ENCODE data around the gene SOX11. TPM values are rescaled to one million over a fixed set of nuclear protein-coding genes. Genes with fewer than 3 reads are reported as not detected.

SOX11 gene
- total and polyA plus RNA-seq, 4 experiments from 2014 or later: not detected

DNA sequence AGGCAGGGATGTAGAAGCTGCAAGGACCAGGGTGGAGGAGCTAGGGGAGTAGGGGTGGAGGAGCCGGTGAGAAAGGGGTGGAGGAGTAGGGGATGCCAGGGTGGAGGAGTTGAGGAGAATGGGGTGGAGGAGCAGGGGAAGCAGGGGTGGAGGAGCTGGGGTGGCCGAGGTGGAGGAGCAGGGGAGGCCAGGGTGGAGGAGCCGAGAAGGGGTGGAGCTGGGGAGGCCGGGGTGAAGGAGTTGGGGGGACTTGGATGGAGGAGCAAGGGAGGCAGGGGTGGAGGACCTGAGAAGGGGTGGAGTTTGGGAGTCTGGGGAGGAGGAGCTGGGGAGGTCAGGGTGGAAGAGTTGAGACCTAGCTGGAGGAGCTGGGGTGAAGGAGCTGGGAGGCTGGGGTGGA lies 13.3 kb downstream of the SOX11 start:
- ChIA-PET CTCF (ENCODE audit: partially characterized antibody) (no interaction called here), POLR2A (ENCODE audit: partially characterized antibody) (no interaction called here)
- intact Hi-C loops (cut with micrococcal nuclease): no loop called here
- H3K4me3 Mint-ChIP-seq: no peak overlapping the region
- no peak for DNase-seq
- no peaks in the 10 kb centered on the region for H3K36me3 Mint-ChIP-seq
- peaks cover 0 to 11% (median 5%) of the 10 kb centered on the region in 8 donors for H3K9me3 Mint-ChIP-seq
- H3K9me3 ChIP-seq (ENCODE audit: control insufficient read depth in 1 of 2, low read length in 2 of 2): no peaks in the 10 kb centered on the region
- H3K27ac ChIP-seq (ENCODE audit: low read depth, low read length): no peak overlapping the region
- H3K27me3 ChIP-seq (ENCODE audit: insufficient read depth, low read length): no peaks in the 10 kb centered on the region
- H3K4me1 Mint-ChIP-seq: no peaks in the 10 kb centered on the region
- no peak overlapping the region for H3K4me3 ChIP-seq (ENCODE audit: low read length in 2 of 2)
- no peak overlapping the region for H3K27ac Mint-ChIP-seq
- H3K27me3 Mint-ChIP-seq: peaks cover 0 to under 1% of the 10 kb centered on the region in 2 donors
- no peaks in the 10 kb centered on the region for H3K4me1 ChIP-seq (ENCODE audit: insufficient read depth, low read length)
- H3K36me3 ChIP-seq (ENCODE audit: insufficient read depth, low read length): no peaks in the 10 kb centered on the region

GRCh38 chr2:5706717-5707455 lies 14.7 kb downstream of the SOX11 start:
- Mint-ChIP-seq H3K27ac (no peak overlapping the region), H3K4me1 (no peaks in the 10 kb centered on the region), H3K9me3 (peaks cover 0 to 8% (median 3%) of the 10 kb centered on the region in 8 donors), H3K27me3 (no peaks in the 10 kb centered on the region), H3K36me3 (no peaks in the 10 kb centered on the region), H3K4me3 (no peak overlapping the region)
- no peaks in the 10 kb centered on the region for H3K27me3 ChIP-seq (ENCODE audit: insufficient read depth, low read length)
- intact Hi-C loops (cut with micrococcal nuclease): no loop called here
- DNase-seq: no peak
- ChIA-PET CTCF (ENCODE audit: partially characterized antibody) (no interaction called here), POLR2A (ENCODE audit: partially characterized antibody) (no interaction called here)
- H3K36me3 ChIP-seq (ENCODE audit: insufficient read depth, low read length): no peaks in the 10 kb centered on the region
- no peak overlapping the region for H3K27ac ChIP-seq (ENCODE audit: low read depth, low read length)
- no peaks in the 10 kb centered on the region for H3K9me3 ChIP-seq (ENCODE audit: control insufficient read depth in 1 of 2, low read length in 2 of 2)
- H3K4me3 ChIP-seq (ENCODE audit: low read length in 2 of 2): no peak overlapping the region
- no peaks in the 10 kb centered on the region for H3K4me1 ChIP-seq (ENCODE audit: insufficient read depth, low read length)

GRCh38 chr2:5710615-5711014 lies 18.4 kb downstream of the SOX11 start:
- H3K27me3 Mint-ChIP-seq: no peaks in the 10 kb centered on the region

DNA sequence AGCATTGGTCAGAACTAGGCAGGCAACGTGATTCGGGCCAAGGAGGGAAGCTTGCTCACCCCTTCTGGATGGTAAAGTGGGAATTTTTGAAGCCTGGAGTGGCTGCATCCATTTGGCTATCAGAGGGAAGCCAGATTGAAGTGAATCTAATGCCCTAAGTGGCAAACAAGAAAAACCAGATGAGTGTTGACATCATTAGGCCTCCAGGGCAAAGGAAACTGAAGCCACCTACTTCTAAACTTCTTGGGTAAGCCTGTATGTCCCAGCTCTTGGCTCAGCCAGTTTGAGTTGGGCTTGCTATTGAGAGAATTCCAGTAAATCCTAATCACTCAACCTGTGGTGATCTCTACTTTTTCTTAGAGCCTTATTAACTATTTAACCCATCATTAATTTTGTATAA lies 20.9 kb downstream of the SOX11 start:
- POLR2A ChIA-PET (ENCODE audit: partially characterized antibody): no interaction called here
- Histone ChIP-seq H3K9me3 (ENCODE audit: control insufficient read depth in 1 of 2, low read length in 2 of 2) (no peaks in the 10 kb centered on the region), H3K4me3 (ENCODE audit: low read length in 2 of 2) (no peak overlapping the region), H3K4me1 (ENCODE audit: insufficient read depth, low read length) (no peaks in the 10 kb centered on the region), H3K27me3 (ENCODE audit: insufficient read depth, low read length) (no peaks in the 10 kb centered on the region), H3K27ac (ENCODE audit: low read depth, low read length) (no peak overlapping the region), H3K36me3 (ENCODE audit: insufficient read depth, low read length) (no peaks in the 10 kb centered on the region)
- H3K36me3 Mint-ChIP-seq: no peaks in the 10 kb centered on the region
- no peak overlapping the region for H3K27ac Mint-ChIP-seq
- peaks cover 0 to 4% (median 2%) of the 10 kb centered on the region in 8 donors for H3K9me3 Mint-ChIP-seq
- no peaks in the 10 kb centered on the region for H3K4me1 Mint-ChIP-seq
- no peak for DNase-seq
- H3K4me3 Mint-ChIP-seq: no peak overlapping the region
- intact Hi-C loops (cut with micrococcal nuclease): no loop called here
- no peaks in the 10 kb centered on the region for H3K27me3 Mint-ChIP-seq
- CTCF ChIA-PET (ENCODE audit: partially characterized antibody): no interaction called here

More at GRCh38 chr2:5710615-5711014, 18.4 kb downstream of the SOX11 start:
- no peak overlapping the region for H3K27ac Mint-ChIP-seq
- intact Hi-C loops (cut with micrococcal nuclease): no loop called here
- H3K9me3 Mint-ChIP-seq: peaks cover 0 to 7% (median 3%) of the 10 kb centered on the region in 8 donors
- Histone ChIP-seq H3K9me3 (ENCODE audit: control insufficient read depth in 1 of 2, low read length in 2 of 2) (no peaks in the 10 kb centered on the region), H3K27me3 (ENCODE audit: insufficient read depth, low read length) (no peaks in the 10 kb centered on the region), H3K4me1 (ENCODE audit: insufficient read depth, low read length) (no peaks in the 10 kb centered on the region), H3K36me3 (ENCODE audit: insufficient read depth, low read length) (no peaks in the 10 kb centered on the region), H3K4me3 (ENCODE audit: low read length in 2 of 2) (no peak overlapping the region), H3K27ac (ENCODE audit: low read depth, low read length) (no peak overlapping the region)
- ChIA-PET CTCF (ENCODE audit: partially characterized antibody) (no interaction called here), POLR2A (ENCODE audit: partially characterized antibody) (no interaction called here)
- H3K4me3 Mint-ChIP-seq: no peak overlapping the region
- no peak for DNase-seq
- H3K4me1 Mint-ChIP-seq: no peaks in the 10 kb centered on the region
- no peaks in the 10 kb centered on the region for H3K36me3 Mint-ChIP-seq

GRCh38 chr2:5719629-5720334 lies 27.6 kb downstream of the SOX11 start:
- Histone ChIP-seq H3K27me3 (ENCODE audit: insufficient read depth, low read length) (no peaks in the 10 kb centered on the region), H3K4me1 (ENCODE audit: insufficient read depth, low read length) (no peaks in the 10 kb centered on the region), H3K36me3 (ENCODE audit: insufficient read depth, low read length) (no peaks in the 10 kb centered on the region), H3K4me3 (ENCODE audit: low read length in 2 of 2) (no peak overlapping the region), H3K9me3 (ENCODE audit: control insufficient read depth in 1 of 2, low read length in 2 of 2) (no peaks in the 10 kb centered on the region), H3K27ac (ENCODE audit: low read depth, low read length) (no peak overlapping the region)
- peaks cover 0 to 12% (median 7%) of the 10 kb centered on the region in 8 donors for H3K9me3 Mint-ChIP-seq
- H3K27me3 Mint-ChIP-seq: no peaks in the 10 kb centered on the region
- ChIA-PET CTCF (ENCODE audit: partially characterized antibody) (no interaction called here), POLR2A (ENCODE audit: partially characterized antibody) (no interaction called here)
- H3K27ac Mint-ChIP-seq: no peak overlapping the region
- H3K4me1 Mint-ChIP-seq: no peaks in the 10 kb centered on the region
- no peak for DNase-seq
- intact Hi-C loops (cut with micrococcal nuclease): no loop called here
- H3K4me3 Mint-ChIP-seq: no peak overlapping the region
- no peaks in the 10 kb centered on the region for H3K36me3 Mint-ChIP-seq

- no peaks in the 10 kb centered on the region for H3K36me3 Mint-ChIP-seq
- Histone ChIP-seq H3K4me3 (ENCODE audit: low read length in 2 of 2) (no peak overlapping the region), H3K9me3 (ENCODE audit: control insufficient read depth in 1 of 2, low read length in 2 of 2) (no peaks in the 10 kb centered on the region), H3K4me1 (ENCODE audit: insufficient read depth, low read length) (no peaks in the 10 kb centered on the region), H3K36me3 (ENCODE audit: insufficient read depth, low read length) (no peaks in the 10 kb centered on the region), H3K27me3 (ENCODE audit: insufficient read depth, low read length) (no peaks in the 10 kb centered on the region), H3K27ac (ENCODE audit: low read depth, low read length) (no peak overlapping the region)
- H3K27me3 Mint-ChIP-seq: no peaks in the 10 kb centered on the region
- H3K4me3 Mint-ChIP-seq: no peak overlapping the region
- H3K4me1 Mint-ChIP-seq: no peaks in the 10 kb centered on the region
- intact Hi-C loops (cut with micrococcal nuclease): no loop called here
- no peak overlapping the region for H3K27ac Mint-ChIP-seq
- ChIA-PET CTCF (ENCODE audit: partially characterized antibody) (no interaction called here), POLR2A (ENCODE audit: partially characterized antibody) (no interaction called here)
- no peak for DNase-seq
- peaks cover 0 to 12% (median 7%) of the 10 kb centered on the region in 8 donors for H3K9me3 Mint-ChIP-seq
Observed at GRCh38 chr2:5720426-5720825, 28.2 kb downstream of the SOX11 start.

DNA sequence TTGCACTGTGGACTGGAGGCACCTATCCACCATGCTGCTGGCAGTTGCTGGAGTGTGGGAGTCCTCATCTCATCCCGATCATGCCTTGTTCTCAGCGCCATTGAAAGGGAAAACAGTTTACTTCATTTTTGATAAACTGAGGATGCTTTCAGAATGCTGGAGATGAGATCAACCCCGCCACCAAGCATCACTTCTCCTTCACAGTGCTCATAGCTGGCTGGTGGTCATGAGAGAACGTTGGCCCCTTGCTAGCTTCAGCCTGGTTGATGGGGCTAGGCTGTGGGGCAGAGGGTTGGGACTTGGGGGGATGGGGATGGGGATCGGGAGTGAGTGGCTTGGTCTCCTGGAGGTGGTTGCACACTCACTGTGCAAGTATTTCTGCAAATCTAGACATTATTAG lies 30.1 kb downstream of the SOX11 start:
- Mint-ChIP-seq H3K27ac (no peak overlapping the region), H3K4me3 (no peak overlapping the region), H3K36me3 (no peaks in the 10 kb centered on the region), H3K9me3 (peaks cover 0 to 12% (median 7%) of the 10 kb centered on the region in 8 donors), H3K4me1 (peaks cover 0 to 6% (median under 1%) of the 10 kb centered on the region in 4 donors), H3K27me3 (peaks cover 0 to 2% of the 10 kb centered on the region in 2 donors)
- H3K36me3 ChIP-seq (ENCODE audit: insufficient read depth, low read length): no peaks in the 10 kb centered on the region
- no peaks in the 10 kb centered on the region for H3K4me1 ChIP-seq (ENCODE audit: insufficient read depth, low read length)
- H3K9me3 ChIP-seq (ENCODE audit: control insufficient read depth in 1 of 2, low read length in 2 of 2): no peaks in the 10 kb centered on the region
- H3K27ac ChIP-seq (ENCODE audit: low read depth, low read length): no peak overlapping the region
- POLR2A ChIA-PET (ENCODE audit: partially characterized antibody): no interaction called here
- intact Hi-C loops (cut with micrococcal nuclease): no loop called here
- H3K4me3 ChIP-seq (ENCODE audit: low read length in 2 of 2): no peak overlapping the region
- H3K27me3 ChIP-seq (ENCODE audit: insufficient read depth, low read length): no peaks in the 10 kb centered on the region
- CTCF ChIA-PET (ENCODE audit: partially characterized antibody): no interaction called here
- DNase-seq: no peak
